Measurements from ENCODE around the gene MARCHF7.

The MARCHF7 gene

DNA sequence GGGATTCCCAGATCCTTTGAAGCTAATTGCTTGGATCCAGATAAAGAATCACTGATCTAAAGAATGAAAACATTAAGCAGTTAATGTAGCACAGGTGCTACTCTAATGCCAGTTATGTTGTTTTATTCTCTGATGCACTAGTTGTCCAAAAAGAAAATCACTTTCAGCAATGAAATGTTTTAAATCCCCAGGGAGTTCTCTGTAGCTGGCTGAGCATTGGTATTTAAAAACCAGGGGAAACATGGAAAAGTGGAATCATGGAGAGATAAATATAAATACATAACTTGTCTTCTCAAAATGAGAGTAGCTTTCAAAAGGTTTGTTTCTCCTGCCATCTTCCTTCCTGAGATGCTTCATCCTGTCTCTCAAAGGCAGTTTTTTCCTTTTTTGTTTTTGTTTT, 48.0 kb downstream of the MARCHF7 start:
- Mint-ChIP-seq H3K4me1 (ENCODE audit: low read depth) (peaks cover 5% of the 10 kb centered on the region), H3K9me3 (peaks cover 8% of the 10 kb centered on the region), H3K4me3 (no peak overlapping the region), H3K36me3 (ENCODE audit: low read depth) (peaks cover 59% of the 10 kb centered on the region), H3K27me3 (no peaks in the 10 kb centered on the region), H3K27ac (no peak overlapping the region)
- intact Hi-C loops (cut with micrococcal nuclease), result no loop called here

GRCh38 chr2:159762075-159762474, 49.8 kb downstream of the MARCHF7 start:
- intact Hi-C loops (cut with micrococcal nuclease), result no loop called here
- Mint-ChIP-seq H3K9me3 (peaks cover 8% of the 10 kb centered on the region), H3K4me1 (ENCODE audit: low read depth) (peaks cover 5% of the 10 kb centered on the region), H3K4me3 (no peak overlapping the region), H3K27ac (no peak overlapping the region), H3K36me3 (ENCODE audit: low read depth) (peaks cover 73% of the 10 kb centered on the region), H3K27me3 (no peaks in the 10 kb centered on the region)
